ENCODE data around the gene RIMS1.
"Not testable (repeated sequence)": the region's sequence is repeated elsewhere in the genome, so short reads cannot be mapped to it uniquely, and the experiment has no call there.

RIMS1 gene

DNA sequence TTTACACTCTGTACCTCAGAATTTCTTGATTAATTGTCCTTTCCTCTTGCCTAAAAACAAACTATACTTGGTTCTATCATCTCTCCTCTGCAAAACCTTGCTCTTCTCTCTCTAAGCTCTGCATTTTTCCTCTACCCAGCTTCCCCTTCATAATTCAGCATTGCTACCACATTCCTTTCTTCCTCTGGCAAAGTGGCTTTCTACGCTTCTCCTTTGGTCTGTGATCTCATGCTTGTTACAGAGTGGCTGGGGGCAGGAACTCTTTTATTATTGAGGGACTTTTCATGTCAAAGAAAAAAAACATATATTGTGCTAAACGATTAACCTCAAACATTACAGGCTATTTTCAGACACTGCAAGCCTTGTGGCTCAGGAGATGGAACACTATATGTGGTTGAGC lies 402.2 kb downstream of the RIMS1 start:
- Mint-ChIP-seq H3K4me1 (ENCODE audit: low read depth in 2 of 2) (no peaks in the 10 kb centered on the region), H3K36me3 (ENCODE audit: insufficient read depth) (no peaks in the 10 kb centered on the region)

DNA sequence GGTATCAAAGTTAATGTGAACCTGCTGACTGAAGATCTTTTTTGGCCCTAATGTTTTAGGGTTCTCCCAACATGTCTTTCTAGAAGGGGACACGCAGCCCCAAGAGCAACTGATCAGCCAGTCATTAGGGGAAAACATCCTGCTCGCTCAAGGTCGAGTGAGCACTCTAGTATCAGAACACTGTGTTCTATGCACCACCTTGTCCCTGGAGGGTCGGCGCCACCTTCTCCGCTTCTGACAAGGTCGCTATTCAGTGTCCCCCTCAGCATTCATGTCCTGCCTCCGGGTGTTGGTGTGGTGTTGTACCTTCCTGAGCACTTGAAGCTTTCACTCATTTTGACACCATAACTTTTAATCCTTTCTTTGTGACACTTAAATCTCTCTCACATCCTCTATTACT lies 404.3 kb downstream of the RIMS1 start:
- Mint-ChIP-seq H3K9me3 (peaks cover 0 to 2% of the 10 kb centered on the region in 2 donors), H3K4me1 (ENCODE audit: low read depth in 2 of 2) (no peaks in the 10 kb centered on the region), H3K4me3 (no peak overlapping the region), H3K36me3 (ENCODE audit: insufficient read depth) (no peaks in the 10 kb centered on the region), H3K27me3 (no peaks in the 10 kb centered on the region), H3K27ac (no peak overlapping the region)
- DNase-seq (no peak), ATAC-seq (replicated peaks) (no peak)

More for the DNA sequence above, 402.2 kb downstream of the RIMS1 start:
- H3K9me3 Mint-ChIP-seq, result peaks cover 0 to 4% of the 10 kb centered on the region in 2 donors
- H3K4me3 Mint-ChIP-seq, result no peak overlapping the region
- no peak for ATAC-seq (replicated peaks)
- no peak overlapping the region for H3K27ac Mint-ChIP-seq
- DNase-seq, result no peak
- H3K27me3 Mint-ChIP-seq, result no peaks in the 10 kb centered on the region

DNA sequence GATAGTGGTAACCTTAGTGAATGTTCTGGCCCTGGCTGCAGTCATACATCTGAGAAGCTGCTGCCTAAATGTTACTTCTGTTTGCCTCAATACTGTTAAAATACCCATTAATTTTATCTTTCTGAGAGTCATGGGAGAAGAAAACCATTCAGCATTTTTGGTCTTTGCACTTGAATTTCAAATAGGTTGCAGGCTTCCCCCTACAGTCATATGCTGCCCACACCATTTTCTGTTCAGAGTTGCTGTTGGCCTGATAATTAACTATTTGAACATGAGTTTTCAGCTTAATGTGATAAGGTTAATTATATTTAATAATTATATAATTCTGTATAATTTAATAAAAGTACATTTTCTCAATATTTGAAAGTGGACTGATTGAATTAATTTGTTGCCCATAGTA lies 410.0 kb downstream of the RIMS1 start:
- Mint-ChIP-seq H3K4me1 (ENCODE audit: low read depth in 2 of 2) (no peaks in the 10 kb centered on the region), H3K9me3 (no peaks in the 10 kb centered on the region), H3K27ac (no peak overlapping the region), H3K36me3 (ENCODE audit: insufficient read depth) (no peaks in the 10 kb centered on the region), H3K4me3 (no peak overlapping the region), H3K27me3 (no peaks in the 10 kb centered on the region)
- DNase-seq, result no peak
- no peak for ATAC-seq (replicated peaks)

DNA sequence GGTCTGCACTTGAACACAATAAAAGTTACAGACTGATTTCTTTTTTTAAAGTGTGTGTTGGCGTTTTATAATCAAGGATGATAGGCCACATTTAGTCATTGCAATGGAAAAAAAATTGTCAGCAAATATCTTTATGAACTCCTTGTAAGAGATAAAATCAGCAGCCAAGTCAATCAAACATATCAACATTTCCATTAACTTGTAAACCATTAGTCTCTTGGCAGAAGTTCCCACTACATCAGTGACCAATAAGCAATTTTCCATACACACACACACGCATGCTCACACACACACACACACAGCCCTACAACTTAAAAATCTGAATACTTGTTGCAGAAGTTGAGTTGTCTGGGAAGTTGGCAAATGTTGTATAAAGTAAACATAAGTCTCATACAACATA lies 419.6 kb downstream of the RIMS1 start:
- H3K27me3 Mint-ChIP-seq, result no peaks in the 10 kb centered on the region
- DNase-seq (no peak), ATAC-seq (replicated peaks) (no peak)
- H3K4me3 Mint-ChIP-seq, result no peak overlapping the region
- no peaks in the 10 kb centered on the region for H3K9me3 Mint-ChIP-seq
- no peaks in the 10 kb centered on the region for H3K36me3 Mint-ChIP-seq (ENCODE audit: insufficient read depth)
- H3K4me1 Mint-ChIP-seq (ENCODE audit: low read depth in 2 of 2), result no peaks in the 10 kb centered on the region
- H3K27ac Mint-ChIP-seq, result no peak overlapping the region

- Mint-ChIP-seq H3K4me3 (no peak overlapping the region), H3K27me3 (no peaks in the 10 kb centered on the region), H3K9me3 (peaks cover 0 to 3% of the 10 kb centered on the region in 2 donors), H3K36me3 (ENCODE audit: insufficient read depth) (no peaks in the 10 kb centered on the region), H3K4me1 (ENCODE audit: low read depth in 2 of 2) (no peaks in the 10 kb centered on the region), H3K27ac (no peak overlapping the region)
- no peak for DNase-seq
- no peak for ATAC-seq (replicated peaks)
These were observed 430.5 kb downstream of the RIMS1 start for GRCh38 chr6:72316675-72317380.

DNA sequence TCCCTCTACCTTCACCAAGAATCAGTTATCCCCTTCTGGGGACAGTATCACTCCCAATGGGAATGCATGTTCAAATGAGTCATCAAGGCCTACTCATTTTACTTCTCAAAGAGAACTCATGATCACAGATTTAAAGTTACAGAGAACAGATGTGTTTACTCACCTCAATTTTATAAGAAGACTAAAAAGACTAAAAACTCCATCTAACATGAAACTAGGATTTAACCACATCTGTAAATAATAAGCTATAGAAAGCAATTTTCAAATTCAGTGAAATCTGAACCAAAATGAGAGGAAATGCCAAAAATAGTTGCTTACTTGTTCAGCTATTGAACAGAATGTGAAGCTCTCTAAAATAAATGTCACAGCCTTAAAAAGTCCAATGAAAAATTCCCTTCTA lies 435.4 kb downstream of the RIMS1 start:
- no peak for DNase-seq
- ATAC-seq (replicated peaks), result no peak
- Mint-ChIP-seq H3K4me3 (no peak overlapping the region), H3K27me3 (no peaks in the 10 kb centered on the region), H3K27ac (no peak overlapping the region), H3K9me3 (no peaks in the 10 kb centered on the region), H3K4me1 (ENCODE audit: low read depth in 2 of 2) (no peaks in the 10 kb centered on the region), H3K36me3 (ENCODE audit: insufficient read depth) (no peaks in the 10 kb centered on the region)

DNA sequence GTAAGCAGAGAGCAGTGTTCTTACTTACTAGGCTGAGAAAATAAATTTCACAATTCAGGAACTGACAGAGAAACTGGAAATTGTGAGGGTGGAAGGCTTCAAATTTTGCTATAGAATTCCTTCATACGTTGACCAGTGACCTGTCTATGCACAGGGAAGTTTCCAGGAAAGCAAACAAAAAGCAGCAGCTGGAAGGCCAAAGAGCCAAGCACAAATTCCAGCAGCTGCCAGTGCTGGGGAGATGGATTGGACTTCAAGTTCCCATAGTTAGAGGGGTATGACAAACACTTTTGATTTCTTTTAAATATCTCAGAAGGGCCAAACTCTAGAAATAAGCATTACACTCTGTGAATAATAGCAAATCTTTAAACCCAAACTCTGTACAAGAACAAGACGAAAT lies 436.4 kb downstream of the RIMS1 start:
- ATAC-seq (replicated peaks), result no peak
- Mint-ChIP-seq H3K36me3 (ENCODE audit: insufficient read depth) (no peaks in the 10 kb centered on the region), H3K27ac (no peak overlapping the region), H3K27me3 (no peaks in the 10 kb centered on the region), H3K4me1 (ENCODE audit: low read depth in 2 of 2) (no peaks in the 10 kb centered on the region), H3K9me3 (no peaks in the 10 kb centered on the region), H3K4me3 (no peak overlapping the region)
- DNase-seq, result no peak

- Mint-ChIP-seq H3K4me1 (ENCODE audit: low read depth in 2 of 2) (no peaks in the 10 kb centered on the region), H3K36me3 (ENCODE audit: insufficient read depth) (no peaks in the 10 kb centered on the region), H3K27ac (no peak overlapping the region), H3K4me3 (no peak overlapping the region), H3K9me3 (no peaks in the 10 kb centered on the region), H3K27me3 (no peaks in the 10 kb centered on the region)
- DNase-seq (no peak), ATAC-seq (replicated peaks) (no peak)
These were observed 438.2 kb downstream of the RIMS1 start for GRCh38 chr6:72324591-72324990.

- DNase-seq (no peak), ATAC-seq (replicated peaks) (no peak)
- Mint-ChIP-seq H3K4me1 (ENCODE audit: low read depth in 2 of 2) (no peaks in the 10 kb centered on the region), H3K36me3 (ENCODE audit: insufficient read depth) (no peaks in the 10 kb centered on the region), H3K4me3 (no peak overlapping the region), H3K9me3 (no peaks in the 10 kb centered on the region), H3K27ac (no peak overlapping the region), H3K27me3 (no peaks in the 10 kb centered on the region)
These were observed 442.4 kb downstream of the RIMS1 start for GRCh38 chr6:72328775-72329174.

DNA sequence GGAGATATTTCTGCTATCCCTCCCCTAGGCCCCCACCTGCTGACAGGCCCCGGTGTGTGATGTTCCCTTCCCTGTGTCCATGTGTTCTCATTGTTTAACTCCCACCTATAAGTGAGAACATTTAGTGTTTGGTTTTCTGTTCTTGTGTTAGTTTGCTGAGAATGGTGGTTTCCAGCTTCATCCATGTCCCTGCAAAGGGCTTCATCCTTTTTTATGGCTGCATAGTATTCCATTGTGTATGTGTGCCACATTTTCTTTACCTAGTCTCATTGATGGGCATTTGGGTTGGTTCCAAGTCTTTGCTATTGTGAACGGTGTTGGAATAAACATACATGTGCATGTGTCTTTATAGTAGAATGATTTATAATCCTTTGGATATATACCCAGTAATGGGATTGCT lies 448.9 kb downstream of the RIMS1 start:
- not testable (repeated sequence) for DNase-seq; ATAC-seq (replicated peaks); H3K4me1 Mint-ChIP-seq (ENCODE audit: low read depth in 2 of 2); H3K4me3 Mint-ChIP-seq; H3K9me3 Mint-ChIP-seq; H3K27me3 Mint-ChIP-seq; H3K36me3 Mint-ChIP-seq (ENCODE audit: insufficient read depth); H3K27ac Mint-ChIP-seq

- no peaks in the 10 kb centered on the region for H3K27me3 Mint-ChIP-seq
- H3K4me1 Mint-ChIP-seq (ENCODE audit: low read depth in 2 of 2), result no peaks in the 10 kb centered on the region
- no peaks in the 10 kb centered on the region for H3K9me3 Mint-ChIP-seq
- ATAC-seq (replicated peaks) (no peak), DNase-seq (no peak)
- H3K4me3 Mint-ChIP-seq, result no peak overlapping the region
- no peak overlapping the region for H3K27ac Mint-ChIP-seq
- H3K36me3 Mint-ChIP-seq (ENCODE audit: insufficient read depth), result no peaks in the 10 kb centered on the region
These were observed 462.6 kb downstream of the RIMS1 start for GRCh38 chr6:72348926-72349325.

DNA sequence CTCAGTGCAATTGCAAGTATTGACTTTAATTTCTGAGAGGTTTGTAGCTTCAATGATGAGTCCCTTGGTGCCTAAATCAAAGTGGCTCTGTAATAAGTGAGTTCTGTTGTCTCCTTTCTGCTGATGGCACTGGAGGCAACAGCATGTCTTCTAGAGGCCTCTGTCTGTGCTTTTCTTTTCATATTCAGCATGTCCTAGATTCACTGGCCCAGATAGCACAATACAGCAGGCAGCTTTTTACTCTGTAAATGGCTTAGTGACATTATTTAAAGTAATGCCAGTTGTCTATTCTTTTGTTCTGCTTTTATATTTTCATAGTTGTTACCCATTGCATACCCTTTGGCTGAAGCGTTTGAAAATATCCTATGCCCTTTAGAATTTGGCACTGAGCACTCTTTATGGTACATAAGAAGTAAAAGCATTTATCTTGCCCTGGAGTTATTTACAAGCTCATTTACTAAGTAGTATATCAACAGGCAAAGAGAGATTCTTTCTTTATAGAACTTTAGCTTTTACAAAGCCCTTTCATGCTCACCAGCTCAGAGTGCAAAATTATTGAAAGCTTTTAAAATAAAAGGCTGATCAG lies 464.0 kb downstream of the RIMS1 start:
- no peak overlapping the region for H3K27ac Mint-ChIP-seq
- no peak overlapping the region for H3K4me3 Mint-ChIP-seq
- no peaks in the 10 kb centered on the region for H3K4me1 Mint-ChIP-seq (ENCODE audit: low read depth in 2 of 2)
- ATAC-seq (replicated peaks) (no peak), DNase-seq (no peak)
- H3K9me3 Mint-ChIP-seq, result no peaks in the 10 kb centered on the region
- H3K36me3 Mint-ChIP-seq (ENCODE audit: insufficient read depth), result no peaks in the 10 kb centered on the region
- H3K27me3 Mint-ChIP-seq, result no peaks in the 10 kb centered on the region

GRCh38 chr6:72363844-72364740 lies 477.7 kb downstream of the RIMS1 start:
- ATAC-seq (replicated peaks) (no peak), DNase-seq (no peak)
- H3K4me3 Mint-ChIP-seq, result no peak overlapping the region
- peaks cover 0 to 21% of the 10 kb centered on the region in 2 donors for H3K27me3 Mint-ChIP-seq
- H3K27ac Mint-ChIP-seq, result no peak overlapping the region
- no peaks in the 10 kb centered on the region for H3K9me3 Mint-ChIP-seq
- no peaks in the 10 kb centered on the region for H3K4me1 Mint-ChIP-seq (ENCODE audit: low read depth in 2 of 2)
- no peaks in the 10 kb centered on the region for H3K36me3 Mint-ChIP-seq (ENCODE audit: insufficient read depth)

GRCh38 chr6:72365773-72366172 lies 479.4 kb downstream of the RIMS1 start:
- Mint-ChIP-seq H3K9me3 (no peaks in the 10 kb centered on the region), H3K27ac (no peak overlapping the region), H3K36me3 (ENCODE audit: insufficient read depth) (no peaks in the 10 kb centered on the region), H3K4me1 (ENCODE audit: low read depth in 2 of 2) (no peaks in the 10 kb centered on the region), H3K27me3 (peaks cover 0 to 21% of the 10 kb centered on the region in 2 donors), H3K4me3 (no peak overlapping the region)
- ATAC-seq (replicated peaks) (no peak), DNase-seq (no peak)

All from effector memory CD8-positive, alpha-beta T cell (primary cell).